GM21576 (cell line): ENCODE data around the gene CCNY.

ENCODE experiments used
- ATAC-seq: cut with Tn5 transposase; IDR thresholded peaks from one replicate; pipeline ENCODE4 v1.9.1; 2021; ENCODE audit warnings: mild to moderate bottlenecking, moderate library complexity; ENCODE audit not compliant: unreplicated experiment

Gene CCNY

GRCh38 chr10:35331894-35332640 lies 4.2 kb upstream of the CCNY start:
- no peak for ATAC-seq

DNA sequence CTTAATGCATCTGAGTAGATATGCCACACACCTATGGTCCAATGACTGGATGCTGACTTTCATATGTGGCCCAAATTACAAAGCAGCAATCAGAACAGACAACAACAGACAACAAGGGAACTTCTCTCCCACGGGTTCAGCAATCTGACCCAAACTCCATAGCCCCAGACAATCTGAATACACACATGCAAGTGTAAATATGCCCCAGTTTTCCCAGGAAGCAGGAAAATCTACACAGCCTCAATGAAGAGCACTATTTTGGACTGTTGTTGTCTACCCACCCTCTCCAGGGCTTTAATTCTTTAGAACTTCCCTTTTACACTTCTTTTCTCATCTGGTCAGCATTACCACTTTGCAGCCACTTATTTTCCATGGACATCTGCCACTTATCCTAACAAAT lies 2.0 kb upstream of the CCNY start:
- no peak for ATAC-seq

DNA sequence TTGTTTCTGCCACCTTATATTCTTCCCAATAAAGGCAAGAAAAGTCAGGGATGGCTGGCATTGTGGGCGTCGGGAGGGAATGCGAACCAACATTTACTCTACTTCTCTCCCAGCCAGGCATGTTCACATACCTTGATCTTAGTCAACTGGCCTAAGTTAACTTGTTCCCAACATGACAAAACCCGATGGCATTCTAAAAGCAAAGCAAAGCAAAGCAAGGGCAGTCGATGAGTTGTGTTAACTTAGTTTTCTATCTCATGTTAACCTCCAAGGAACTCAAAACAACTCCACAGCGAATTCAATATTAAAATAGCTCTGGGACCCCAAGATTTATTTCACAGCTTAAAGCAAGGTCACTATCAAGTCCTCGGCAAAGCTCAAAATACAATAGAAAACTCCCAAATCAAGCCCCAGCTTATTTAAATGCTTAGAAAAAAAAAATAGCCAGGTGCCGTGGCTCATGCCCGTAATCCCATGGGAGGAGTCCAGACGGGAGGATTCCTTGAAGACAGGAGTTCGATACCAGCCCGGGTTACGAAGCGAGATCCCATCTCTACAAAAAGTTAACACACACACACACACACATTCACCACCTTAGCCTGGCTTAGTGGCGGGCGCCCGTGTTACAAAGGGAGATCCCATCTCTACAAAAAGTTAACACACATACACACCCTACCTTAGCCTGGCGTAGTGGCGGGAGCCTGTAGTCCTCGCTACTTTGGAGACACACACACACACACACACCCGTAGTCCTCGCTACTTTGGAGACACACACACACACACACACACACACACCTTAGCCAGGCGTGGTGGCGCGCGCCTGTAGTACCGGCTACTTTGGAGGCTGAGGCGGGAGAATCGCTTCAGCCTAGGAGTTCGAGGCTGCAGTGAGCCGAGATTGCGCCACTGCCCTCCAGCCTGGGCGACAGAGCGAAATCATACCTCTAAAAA lies 901 bp upstream of the CCNY start:
- peak; percentile 4 for ATAC-seq

DNA sequence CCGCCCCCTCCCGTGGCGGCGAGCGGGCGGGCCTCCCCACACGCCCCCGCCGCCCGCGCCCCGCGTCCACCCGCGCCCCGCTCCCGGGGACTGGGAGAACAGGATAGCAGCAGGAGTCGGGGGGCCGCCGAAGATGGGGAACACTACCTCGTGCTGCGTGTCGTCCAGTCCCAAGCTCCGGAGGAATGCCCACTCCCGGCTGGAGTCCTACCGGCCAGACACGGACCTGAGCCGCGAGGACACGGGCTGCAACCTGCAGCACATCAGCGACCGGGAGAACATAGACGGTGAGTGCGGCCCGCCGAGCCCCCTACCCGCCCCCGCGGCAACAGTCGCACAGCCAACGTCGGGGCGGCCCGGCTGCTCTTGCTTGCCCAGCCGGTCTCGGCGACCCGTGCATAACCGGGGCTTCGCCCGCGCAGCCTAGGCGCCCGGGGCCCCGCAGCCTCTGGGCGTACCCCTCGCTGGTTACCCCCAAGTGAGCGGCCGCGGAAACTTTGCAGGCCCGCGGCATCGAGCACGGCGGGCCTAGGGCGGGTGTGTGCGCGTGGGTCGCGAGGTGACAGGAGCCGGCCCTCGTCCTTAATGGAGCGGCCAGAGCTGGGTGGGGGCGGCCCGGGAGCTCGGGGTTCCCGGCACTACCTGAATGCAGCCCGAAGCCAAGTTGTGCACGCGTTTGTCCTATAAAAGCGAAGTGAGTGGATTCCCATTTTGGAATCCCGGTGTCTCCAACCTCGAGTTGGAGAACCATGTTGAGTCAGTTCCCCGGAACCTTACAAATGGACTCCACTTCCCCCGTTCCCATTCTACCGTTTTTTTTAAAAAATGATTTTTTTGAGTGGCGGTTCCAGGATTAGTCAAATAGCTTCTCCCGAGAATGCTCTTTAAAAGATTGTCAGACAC lies 863 bp downstream of the CCNY start:
- peak; percentile 7 for ATAC-seq

DNA sequence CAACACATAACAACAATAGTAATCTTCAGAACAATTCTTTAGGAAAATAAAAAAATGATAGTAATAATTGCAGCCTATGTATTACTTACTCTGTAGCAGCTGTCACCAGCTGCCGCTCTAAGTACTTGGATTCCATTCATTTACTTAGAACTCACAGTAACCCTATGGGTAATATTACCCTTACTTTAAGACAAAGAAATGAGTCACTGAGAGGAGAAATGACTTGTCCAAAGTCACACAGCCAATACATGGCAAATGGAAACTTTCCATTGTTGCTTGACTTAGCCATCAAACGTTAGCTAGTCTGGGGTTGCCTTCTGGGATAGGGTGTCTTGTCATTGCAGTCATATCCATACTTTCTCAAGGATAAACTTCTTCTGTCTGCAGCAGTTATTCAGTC lies 3.6 kb downstream of the CCNY start:
- ATAC-seq, result peak; percentile 39

DNA sequence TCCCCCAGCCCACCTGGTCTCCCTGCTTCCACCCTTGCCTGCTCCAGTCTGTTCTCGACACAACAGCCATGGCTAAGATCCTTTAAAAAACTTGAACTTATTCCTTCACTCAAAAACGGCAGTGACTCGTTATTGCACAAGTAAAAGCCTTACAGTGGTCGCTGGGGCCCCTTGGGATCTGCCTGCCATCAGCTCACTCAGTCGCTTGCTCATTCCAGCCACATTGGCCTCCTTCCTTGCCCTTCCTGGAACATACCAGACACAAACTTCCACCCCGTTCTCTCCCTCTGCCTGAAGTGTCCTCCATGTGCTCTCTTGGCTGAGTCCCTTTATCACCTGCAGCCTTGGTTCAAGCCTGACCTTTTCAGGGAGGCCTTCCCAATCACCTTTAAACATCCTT lies 4.7 kb downstream of the CCNY start:
- no peak for ATAC-seq

DNA sequence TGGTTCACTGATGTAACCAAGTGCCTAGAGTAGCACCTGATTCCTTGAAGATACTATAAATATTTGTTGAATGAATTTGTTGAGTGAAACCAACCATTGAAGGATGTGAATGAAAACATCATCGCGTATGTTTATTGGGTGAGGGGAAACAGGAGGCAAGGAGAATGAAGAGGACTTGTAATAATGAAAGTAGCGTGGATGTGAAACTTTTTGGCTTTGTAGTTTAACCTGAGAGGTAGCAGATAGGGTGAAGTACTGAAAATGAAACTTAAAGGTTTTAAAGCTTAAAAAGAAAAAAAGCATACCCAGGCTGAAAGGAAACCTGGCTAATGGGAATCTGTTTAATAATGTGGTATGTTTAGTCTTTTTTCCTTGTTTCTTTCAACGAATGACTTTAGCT lies 5.2 kb downstream of the CCNY start:
- ATAC-seq, result peak; percentile 78

- ATAC-seq, result no peak
Observed at GRCh38 chr10:35342183-35342753, 6.0 kb downstream of the CCNY start.

- ATAC-seq, result no peak
Observed at GRCh38 chr10:35343739-35344138, 7.4 kb downstream of the CCNY start.

DNA sequence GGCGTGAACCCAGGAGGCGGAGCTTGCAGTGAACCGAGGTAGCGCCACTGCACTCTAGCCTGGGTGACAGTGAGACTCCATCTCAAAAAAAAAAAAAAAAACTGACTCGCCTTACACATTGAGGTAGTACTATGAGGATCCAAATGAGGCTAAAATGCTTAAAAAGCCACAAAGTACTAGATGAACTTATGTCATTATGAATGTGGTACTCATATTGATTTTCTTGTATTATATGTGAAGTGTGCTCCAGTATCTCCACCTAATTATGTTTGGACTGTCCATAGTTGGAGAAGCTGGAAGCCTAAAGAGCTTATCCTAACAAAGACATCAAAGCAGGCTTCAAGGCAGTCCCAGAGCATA lies 9.1 kb downstream of the CCNY start:
- no peak for ATAC-seq

DNA sequence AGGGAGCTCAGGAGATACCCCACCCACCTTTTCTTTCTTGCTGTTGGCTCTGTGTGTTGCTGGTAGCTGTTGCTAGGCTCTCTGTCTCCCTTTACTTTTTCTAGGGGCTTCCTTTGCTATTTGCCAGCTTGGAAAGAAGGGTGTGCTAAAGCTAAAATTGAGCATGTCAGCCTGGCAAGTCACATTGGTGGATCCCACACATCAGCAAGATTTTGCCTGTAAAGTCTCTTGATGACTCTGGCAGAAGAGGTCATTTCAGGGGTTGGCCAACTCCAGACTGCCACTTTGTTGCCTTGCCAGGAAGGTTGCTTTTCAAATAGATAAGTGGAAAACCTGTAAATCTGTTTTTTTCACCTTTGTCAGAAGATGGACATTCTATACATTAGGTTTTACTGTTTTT lies 9.9 kb downstream of the CCNY start:
- no peak for ATAC-seq

DNA sequence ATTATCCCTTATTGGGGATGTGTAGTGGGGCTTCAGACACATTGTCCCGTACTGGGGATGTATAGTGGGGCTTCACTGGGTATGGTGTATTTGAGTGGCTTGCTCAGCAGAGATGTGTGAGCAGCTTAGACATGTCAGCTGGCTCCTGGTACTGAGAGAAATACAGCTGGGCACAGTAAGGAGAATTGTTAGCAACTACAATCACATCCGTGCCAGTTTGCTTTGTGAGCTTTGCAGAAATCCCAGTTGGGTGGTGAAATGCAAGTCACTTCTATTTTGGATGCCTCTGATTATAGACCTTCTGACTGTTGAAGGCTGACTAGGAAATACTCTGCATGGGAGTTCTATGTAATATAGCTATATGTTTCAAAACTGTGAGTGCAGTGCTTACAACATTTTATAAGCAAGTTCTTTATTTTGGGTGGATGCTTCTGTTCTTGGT lies 10.8 kb downstream of the CCNY start:
- no peak for ATAC-seq

GRCh38 chr10:35347899-35348608 lies 11.7 kb downstream of the CCNY start:
- no peak for ATAC-seq

GRCh38 chr10:35348609-35349388 lies 12.5 kb downstream of the CCNY start:
- ATAC-seq, result no peak

- no peak for ATAC-seq
Observed at GRCh38 chr10:35349389-35349915, 13.1 kb downstream of the CCNY start.

GRCh38 chr10:35351021-35351420 lies 14.7 kb downstream of the CCNY start:
- no peak for ATAC-seq

GRCh38 chr10:35352097-35352496 lies 15.8 kb downstream of the CCNY start:
- no peak for ATAC-seq

GRCh38 chr10:35352512-35352911 lies 16.2 kb downstream of the CCNY start:
- ATAC-seq, result peak; percentile 42

GRCh38 chr10:35353395-35353794 lies 17.1 kb downstream of the CCNY start:
- ATAC-seq, result peak; percentile 20
